Right lobe of liver (tissue), 6 donors: Measurements from ENCODE around the gene SERPING1. TPM values are rescaled to one million over a fixed set of nuclear protein-coding genes. Genes with fewer than 3 reads are reported as not detected.

Experiments used
- ATAC-seq, 4 donors: fragments of 200-7000 bp; cut with Tn5 transposase; one replicate each; pipeline ENCODE4 v1.9.1; 2020; ENCODE audit warnings: mild to moderate bottlenecking in 4 of 4, moderate library complexity in 4 of 4
- DNase-seq, 3 donors: peaks; one replicate each; pipeline ENCODE4 v3.0.0-alpha.2; 2020
- H3K27ac ChIP-seq, 3 donors: fragments of 200-600 bp; one replicate each; pipeline ENCODE4 v1.8.0; 2022
- H3K27me3 ChIP-seq, 2 donors: fragments of 200-600 bp; one replicate each; pipeline ENCODE4 v1.8.0; 2022
- H3K36me3 ChIP-seq, 4 donors: fragments of 200-600 bp; sonication (generic) in 1 of 4; one replicate each; pipeline versions ENCODE4 v1.5.1 to v1.8.0; 2017 to 2022; ENCODE audit warnings: control low read depth in 1 of 4
- H3K4me1 ChIP-seq, 4 donors: fragments of 200-600 bp; sonication (generic) in 1 of 4; one replicate each; pipeline versions ENCODE4 v1.5.1 to v1.8.0; 2017 to 2022; ENCODE audit warnings: control low read depth in 1 of 4
- H3K4me3 ChIP-seq, 3 donors: fragments of 200-600 bp; one replicate each; pipeline ENCODE4 v1.8.0; 2022
- H3K9me3 ChIP-seq, 4 donors: fragments of 200-600 bp; sonication (generic) in 1 of 4; one replicate each; pipeline versions ENCODE4 v1.5.1 to v1.8.0; 2017 to 2022; ENCODE audit warnings: control low read depth in 1 of 4
- POLR2A ChIP-seq: fragments of 450-650 bp; IDR thresholded peaks from one replicate; pipeline ENCODE4 v1.6.1; 2017; ENCODE audit warnings: antibody characterized with exemption, mild to moderate bottlenecking
- WGBS: methylation state at CpG from one replicate; pipeline ENCODE4 v1.1.6; 2018; ENCODE audit warnings: low coverage, low lambda C conversion rate; ENCODE audit not compliant: insufficient coverage; ENCODE audit errors: missing lambda C conversion rate; 5-methylcytosine and 5-hydroxymethylcytosine counted together
- intact Hi-C, 2 donors: fragments of 100-400 bp; cut with DNase I; formaldehyde crosslinking; loops; one replicate each; pipeline versions ENCODE4 v1.11.2 to v1.14.1; 2022
- microRNA counts: library from miRNA; unstranded; fragments of <30 nt; microRNA quantifications from one replicate; lab custom pipeline; 2016
- microRNA-seq, 2 donors: library from miRNA; unstranded; fragments of <30 nt; microRNA quantifications; one replicate each; pipeline ENCODE4, GENCODE V29; 2019 to 2020
- small RNA-seq, 2 experiments: library from RNA; depleted of rRNA; stranded (forward); fragments of <200 nt; gene quantifications; one replicate each; pipeline ENCODE3, GENCODE V24; 2016
- total RNA-seq, 6 experiments: library from RNA; depleted of rRNA in 2 of 6; stranded (reverse); fragments of >200 nt in 2 of 6; fragmentation: NEBNext Ultra II Directional in 3 of 6; extraction: Animal tissue kit (Norgen Biotek cat#: 25700) in 3 of 6; gene quantifications; one replicate each; pipeline versions ENCODE4 v1.1.0 to v1.2.4, GENCODE V29; 2016 to 2023
- TF ChIP-seq, protein P1 (sequence below), 4 donors: fragments of 200-600 bp in 3 of 4; fragments of 450-650 bp in 1 of 4; IDR thresholded peaks; one replicate each; pipeline versions ENCODE4 v1.5.1 to v1.8.0; 2016 to 2022; ENCODE audit warnings: antibody characterized with exemption in 4 of 4, mild to moderate bottlenecking in 2 of 4
- donor health status: DM: no; HTN: yes; CAD: no.
- donor health status: DM: no; HTN: no; CAD: no.
- donor health status: DM: no; HTN: no; CAD: no.
- donor health status: DM: no; HTN: yes; CAD: no.
- donor health status: DM: no; HTN: yes; CAD: no.

Gene SERPING1
- total RNA-seq, 6 experiments from 2014 or later: 1,903 to 2,571 (median 2,194) TPM

DNA sequence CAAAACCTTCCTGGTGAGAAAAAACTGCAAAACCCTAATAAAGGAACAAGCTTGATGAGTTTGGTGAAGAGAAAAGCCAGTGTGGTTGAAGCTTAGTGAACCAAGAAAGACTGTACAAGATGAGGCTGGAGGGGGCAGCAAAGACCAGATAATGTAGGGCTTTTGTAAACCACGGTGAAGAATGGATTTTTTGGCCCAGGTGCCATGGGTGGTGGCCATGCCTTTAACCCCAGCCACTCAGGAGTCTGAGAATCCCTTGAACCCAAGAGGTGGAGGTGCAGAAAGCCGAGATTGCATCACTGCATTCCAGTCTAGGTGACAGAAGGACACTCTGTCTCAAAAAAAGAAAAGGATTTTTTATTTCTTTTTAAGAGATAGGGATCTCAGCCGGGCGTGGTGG is 65.4 kb downstream of the SERPING1 start:
- peaks cover 0 to 31% (median 14%) of the 10 kb centered on the region in 4 donors for H3K36me3 ChIP-seq
- 50% methylated on average over 2 of the region's 4 CpGs for WGBS
- H3K4me3 ChIP-seq: no peak overlapping the region
- intact Hi-C loops: no loop called here
- ATAC-seq (no peak), DNase-seq (no peak)
- TF ChIP-seq, protein P1, sequence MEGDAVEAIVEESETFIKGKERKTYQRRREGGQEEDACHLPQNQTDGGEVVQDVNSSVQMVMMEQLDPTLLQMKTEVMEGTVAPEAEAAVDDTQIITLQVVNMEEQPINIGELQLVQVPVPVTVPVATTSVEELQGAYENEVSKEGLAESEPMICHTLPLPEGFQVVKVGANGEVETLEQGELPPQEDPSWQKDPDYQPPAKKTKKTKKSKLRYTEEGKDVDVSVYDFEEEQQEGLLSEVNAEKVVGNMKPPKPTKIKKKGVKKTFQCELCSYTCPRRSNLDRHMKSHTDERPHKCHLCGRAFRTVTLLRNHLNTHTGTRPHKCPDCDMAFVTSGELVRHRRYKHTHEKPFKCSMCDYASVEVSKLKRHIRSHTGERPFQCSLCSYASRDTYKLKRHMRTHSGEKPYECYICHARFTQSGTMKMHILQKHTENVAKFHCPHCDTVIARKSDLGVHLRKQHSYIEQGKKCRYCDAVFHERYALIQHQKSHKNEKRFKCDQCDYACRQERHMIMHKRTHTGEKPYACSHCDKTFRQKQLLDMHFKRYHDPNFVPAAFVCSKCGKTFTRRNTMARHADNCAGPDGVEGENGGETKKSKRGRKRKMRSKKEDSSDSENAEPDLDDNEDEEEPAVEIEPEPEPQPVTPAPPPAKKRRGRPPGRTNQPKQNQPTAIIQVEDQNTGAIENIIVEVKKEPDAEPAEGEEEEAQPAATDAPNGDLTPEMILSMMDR (IDR thresholded peaks at IDR 0.05): peak in 1 of 4 donors; percentile 24
- no peak for TF ChIP-seq POLR2A
- H3K27me3 ChIP-seq: no peaks in the 10 kb centered on the region
- H3K9me3 ChIP-seq: no peaks in the 10 kb centered on the region
- peaks cover 0 to 18% (median 2%) of the 10 kb centered on the region in 4 donors for H3K4me1 ChIP-seq
- no peak overlapping the region for H3K27ac ChIP-seq

DNA sequence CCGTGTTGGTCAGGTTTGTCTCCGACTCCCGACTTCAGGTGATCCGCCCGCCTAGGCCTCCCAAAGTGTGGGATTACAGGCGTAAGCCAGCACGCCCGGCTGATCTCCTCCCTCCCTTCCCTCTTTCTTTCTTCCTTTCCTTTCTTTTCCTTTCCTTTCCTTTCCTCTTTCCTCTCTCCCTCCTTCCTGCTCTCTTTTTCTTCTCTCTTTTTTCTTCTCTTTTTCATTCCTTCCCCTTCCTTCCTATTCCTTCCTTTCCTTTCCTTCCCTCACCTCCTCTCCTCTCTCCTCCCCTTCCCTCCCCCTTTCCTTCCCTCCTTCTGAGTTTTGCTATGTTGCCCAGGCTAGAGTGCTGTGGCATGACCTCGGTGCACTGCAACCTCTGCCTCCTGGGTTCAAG is 66.5 kb downstream of the SERPING1 start:
- WGBS: 100% methylated on average over 5 of the region's 9 CpGs
- no peak overlapping the region for H3K4me3 ChIP-seq
- no peaks in the 10 kb centered on the region for H3K27me3 ChIP-seq
- peaks cover 0 to 31% (median 14%) of the 10 kb centered on the region in 4 donors for H3K36me3 ChIP-seq
- DNase-seq: no peak
- TF ChIP-seq POLR2A: no peak
- TF ChIP-seq, protein P1 (IDR thresholded peaks at IDR 0.05): no peak
- ATAC-seq: no peak
- intact Hi-C loops: no loop called here
- H3K4me1 ChIP-seq: peaks cover 0 to 11% (median 0%) of the 10 kb centered on the region in 4 donors
- H3K9me3 ChIP-seq: no peaks in the 10 kb centered on the region
- no peak overlapping the region for H3K27ac ChIP-seq

MicroRNAs encoded within 50 kb of the gene (microRNA counts, 767-probe panel; counts per million panel counts)
- microRNA hsa-miR-130a-3p (lab: Ali Mortazavi, UCI): 8,773 counts per million, percentile 40 among the panel's probes with 10 or more counts

Small RNA genes lying within 50 kb of the gene (microRNA-seq; reads per million reads assigned to microRNA genes)
- gene MIR130A: 7,583 to 11,114 reads per million in 2 donors

Small RNA genes lying within 50 kb of the gene (small RNA-seq; reads per million reads assigned to genes)
- 356 to 468 reads per million in 2 experiments for gene MIR130A

Other genes starting within 250 kb of the SERPING1 start
- not detected for gene PRG3, start 216.5 kb upstream of the SERPING1 start, total RNA-seq
- gene PRG2, start 207.0 kb upstream of the SERPING1 start, total RNA-seq: 1 to 10 TPM in 1 of 6 experiments, under 1 TPM in 3, not detected in 2; 0.39 to 1.2 (median 0.86) TPM
- 100 to 1,000 TPM; 109 to 259 (median 185) TPM for gene SLC43A3, start 170.6 kb upstream of the SERPING1 start, total RNA-seq
- 10 to 100 TPM; 12.5 to 54.4 (median 18.6) TPM for gene RTN4RL2, start 137.2 kb upstream of the SERPING1 start, total RNA-seq
- gene SLC43A1, start 82.0 kb upstream of the SERPING1 start, total RNA-seq: 100 to 1,000 TPM in 3 of 6 experiments, 10 to 100 TPM in 3; 38.9 to 173 (median 106) TPM
- 10 to 100 TPM; 19.6 to 48.5 (median 39.0) TPM for gene TIMM10, start 66.9 kb upstream of the SERPING1 start, total RNA-seq
- gene SMTNL1, start 60.1 kb upstream of the SERPING1 start, total RNA-seq: not detected
- 100 to 1,000 TPM in 1 of 6 experiments, 10 to 100 TPM in 5; 36.6 to 124 (median 58.6) TPM for gene UBE2L6, start 30.0 kb upstream of the SERPING1 start, total RNA-seq
- under 1 TPM in 4 of 6 experiments, not detected in 2; 0.06 to 0.84 (median 0.30) TPM for gene YPEL4, start 52.2 kb downstream of the SERPING1 start, total RNA-seq
- 1 to 10 TPM; 5.6 to 9.2 (median 6.8) TPM for gene CLP1, start 60.1 kb downstream of the SERPING1 start, total RNA-seq
- gene ZDHHC5, start 70.4 kb downstream of the SERPING1 start, total RNA-seq: 10 to 100 TPM; 27.0 to 35.7 (median 33.6) TPM
- gene MED19, start 114.5 kb downstream of the SERPING1 start, total RNA-seq: 1 to 10 TPM; 5.7 to 8.7 (median 6.3) TPM
- gene TMX2, start 114.9 kb downstream of the SERPING1 start, total RNA-seq: 10 to 100 TPM; 39.1 to 53.8 (median 48.5) TPM
- 100 to 1,000 TPM in 1 of 6 experiments, 10 to 100 TPM in 5; 57.1 to 110 (median 70.7) TPM for gene SELENOH, start 143.8 kb downstream of the SERPING1 start, total RNA-seq
- gene BTBD18, start 154.1 kb downstream of the SERPING1 start, total RNA-seq: not detected
- gene CTNND1, start 164.1 kb downstream of the SERPING1 start, total RNA-seq: 100 to 1,000 TPM in 3 of 6 experiments, 10 to 100 TPM in 3; 62.3 to 123 (median 97.8) TPM